Kidney (tissue), 14 donors: ENCODE data around the gene ADAMTS9. TPM values are rescaled to one million over a fixed set of nuclear protein-coding genes. Genes with fewer than 3 reads are reported as not detected.

Experiments
- DNase-seq, 5 donors: peaks; one replicate each; pipeline ENCODE4 v3.0.0-alpha.2; 2013 to 2020
- FAIRE-seq: peaks from 2 replicates; lab custom pipeline; 2012; peaks lifted over from hg19 to GRCh38; lab: Jason Lieb, UNC
- H3K27ac ChIP-seq, 2 donors: one replicate each; pipeline ENCODE4 v1.7.0; 2013; ENCODE audit warnings: low read depth in 2 of 2, low read length in 2 of 2, inconsistent platforms in 1 of 2
- H3K27me3 ChIP-seq: one replicate; pipeline ENCODE4 v1.7.1; 2013; ENCODE audit warnings: low read length, inconsistent platforms; ENCODE audit not compliant: control insufficient read depth, insufficient read depth
- H3K36me3 ChIP-seq, 3 donors: one replicate each; pipeline versions ENCODE4 v1.7.0 to v1.7.1; 2013; ENCODE audit warnings: low read length in 3 of 3, control low read depth in 1 of 3, inconsistent platforms in 1 of 3; ENCODE audit not compliant: insufficient read depth in 3 of 3, control insufficient read depth in 2 of 3
- H3K4me1 ChIP-seq, 3 donors: one replicate each; pipeline versions ENCODE4 v1.7.0 to v1.7.1; 2013; ENCODE audit warnings: low read length in 3 of 3, inconsistent platforms in 1 of 3, low read depth in 1 of 3; ENCODE audit not compliant: control insufficient read depth in 2 of 3, insufficient read depth in 2 of 3
- H3K4me3 ChIP-seq, 3 donors: one replicate each; pipeline versions ENCODE4 v1.7.0 to v1.8.1; 2013; ENCODE audit warnings: low read length in 3 of 3, control low read depth in 1 of 3, inconsistent platforms in 1 of 3
- H3K9ac ChIP-seq, 3 donors: one replicate each; pipeline versions ENCODE4 v1.7.0 to v1.7.1; 2013; ENCODE audit warnings: low read length in 3 of 3, control low read depth in 1 of 3, inconsistent platforms in 1 of 3
- H3K9me3 ChIP-seq, 3 donors: one replicate each; pipeline versions ENCODE4 v1.7.0 to v1.7.1; 2013; ENCODE audit warnings: low read length in 3 of 3, control low read depth in 1 of 3, inconsistent platforms in 1 of 3; ENCODE audit not compliant: control insufficient read depth in 2 of 3, insufficient read depth in 1 of 3
- CTCF ChIP-seq: IDR thresholded peaks from 3 replicates; pipeline ENCODE4 v1.5.1; 2012; ENCODE audit warnings: mild to moderate bottlenecking, moderate library complexity, borderline replicate concordance; ENCODE audit not compliant: insufficient read depth; ENCODE audit errors: extremely low read depth
- intact Hi-C: fragments of 100-400 bp; cut with DNase I; formaldehyde crosslinking; loops from one replicate; pipeline ENCODE4 v1.11.1; 2022
- polyA plus RNA-seq: library from polyadenylated mRNA; stranded (reverse); fragments of 350-450 nt; fragmentation: Illumina TruSeq; extraction: RNeasy Lipid Tissue Mini Kit (QIAGEN cat#74804); gene quantifications from one replicate; pipeline ENCODE4 v1.2.3, GENCODE V29; 2014; ENCODE audit warnings: low read depth, low replicate concordance; ENCODE audit not compliant: insufficient read depth
- total RNA-seq: library from RNA; stranded (reverse); fragmentation: NEBNext Ultra II Directional; extraction: Animal tissue kit (Norgen Biotek cat#: 25700); gene quantifications from one replicate; pipeline ENCODE4 v1.2.1, GENCODE V29; 2021
- donor health status: control.
- donor health status: control.
- donor health status: control.
- donor health status: control.
- donor health status: control.
- donor health status: DM: yes; HTN: yes; CAD: no.
- donor health status: Normal renal cell carcinoma (clear cell type).

ADAMTS9 gene
- total and polyA plus RNA-seq, 2 donors from 2014 or later: 25.0 to 117 TPM

GRCh38 chr3:64600246-64600950 is 87.4 kb downstream of the ADAMTS9 start:
- no peak for TF ChIP-seq CTCF
- Histone ChIP-seq H3K9ac (no peak overlapping the region), H3K4me3 (no peak overlapping the region), H3K4me1 (no peaks in the 10 kb centered on the region), H3K27me3 (no peaks in the 10 kb centered on the region), H3K27ac (no peak overlapping the region), H3K36me3 (peaks cover 11 to 48% (median 20%) of the 10 kb centered on the region in 3 donors), H3K9me3 (no peaks in the 10 kb centered on the region)
- DNase-seq (no peak), FAIRE-seq (no peak)
- intact Hi-C loops: no loop called here

DNA sequence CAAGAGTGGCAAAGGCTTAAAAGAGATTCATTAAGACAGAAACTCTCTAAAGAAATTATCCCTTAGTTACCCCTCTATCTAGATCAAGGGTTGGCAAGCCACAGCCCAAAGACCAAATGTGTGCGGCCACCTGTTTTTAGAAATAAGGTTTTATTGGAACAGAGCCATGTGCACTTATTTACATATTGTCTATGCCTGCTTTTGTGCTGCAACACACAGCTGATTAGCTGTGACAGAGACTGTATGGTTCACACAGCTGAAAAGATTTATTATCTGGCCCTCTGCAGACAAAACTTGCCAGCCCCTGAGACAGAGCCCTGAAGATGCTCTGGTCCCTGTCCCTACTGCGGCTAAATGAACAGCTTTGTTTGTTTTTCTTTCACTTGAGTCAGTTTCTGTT is 88.1 kb downstream of the ADAMTS9 start:
- Histone ChIP-seq H3K27ac (no peak overlapping the region), H3K9me3 (no peaks in the 10 kb centered on the region), H3K27me3 (no peaks in the 10 kb centered on the region), H3K4me1 (no peaks in the 10 kb centered on the region), H3K4me3 (no peak overlapping the region), H3K36me3 (peaks cover 14 to 48% (median 20%) of the 10 kb centered on the region in 3 donors), H3K9ac (no peak overlapping the region)
- no peak for DNase-seq
- TF ChIP-seq CTCF: no peak
- intact Hi-C loops: no loop called here
- FAIRE-seq: no peak

- intact Hi-C loops: no loop called here
- DNase-seq: peak in 3 of 5 donors; percentile 34 to 68 (median 63)
- no peaks in the 10 kb centered on the region for H3K9me3 ChIP-seq
- no peak overlapping the region for H3K9ac ChIP-seq
- peaks cover 3 to 17% (median 10%) of the 10 kb centered on the region in 3 donors for H3K36me3 ChIP-seq
- H3K27ac ChIP-seq: peak overlapping the region; percentile 36 to 74
- no peak for FAIRE-seq
- no peak for TF ChIP-seq CTCF
- H3K4me3 ChIP-seq: no peak overlapping the region
- H3K4me1 ChIP-seq: no peaks in the 10 kb centered on the region
- no peaks in the 10 kb centered on the region for H3K27me3 ChIP-seq
Observed at GRCh38 chr3:64595253-64595694, 92.5 kb downstream of the ADAMTS9 start.
